Ureter (tissue), 1 donor: ENCODE results near the gene CDIP1. TPM values are rescaled to one million over a fixed set of nuclear protein-coding genes. Genes with fewer than 3 reads are reported as not detected.

ENCODE experiments used
- DNase-seq: peaks from one replicate; pipeline ENCODE4 v3.0.0-alpha.2; 2020; ENCODE audit warnings: low spot score
- total RNA-seq: library from RNA; stranded (reverse); gene quantifications from one replicate; pipeline ENCODE4 v1.2.4, GENCODE V29; 2023
- donor health status: DM: yes; HTN: yes; CAD: no.

The CDIP1 gene
- total RNA-seq, 1 donor from 2014 or later: 32.4 TPM

DNA sequence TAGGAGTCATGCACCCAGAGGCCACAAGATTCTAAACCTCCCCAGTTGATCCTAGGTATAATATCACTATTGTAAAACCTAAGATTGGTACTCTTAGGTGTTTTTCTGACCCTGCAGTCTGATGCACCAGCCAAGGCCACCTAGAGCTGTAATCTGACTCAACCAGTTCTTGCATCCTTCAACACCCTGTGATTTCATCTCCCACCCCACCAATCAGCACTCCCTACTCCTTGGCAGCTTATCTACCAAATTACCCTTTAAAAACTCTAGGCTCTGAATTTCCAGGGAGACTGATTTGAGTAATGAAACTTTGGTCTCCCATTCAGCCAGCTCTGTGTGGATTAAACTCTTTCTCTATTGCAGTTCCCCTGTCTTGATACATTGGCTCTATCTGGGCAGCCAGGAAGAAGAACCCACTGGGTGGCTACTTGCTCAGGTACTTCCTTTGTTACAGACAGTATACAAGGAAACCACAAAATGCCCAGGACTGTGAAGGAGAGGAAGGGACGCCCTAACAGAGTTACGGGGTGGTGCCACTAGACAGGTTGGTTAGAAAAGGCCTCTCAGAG, 1.2 kb upstream of the CDIP1 start:
- no peak for DNase-seq

DNA sequence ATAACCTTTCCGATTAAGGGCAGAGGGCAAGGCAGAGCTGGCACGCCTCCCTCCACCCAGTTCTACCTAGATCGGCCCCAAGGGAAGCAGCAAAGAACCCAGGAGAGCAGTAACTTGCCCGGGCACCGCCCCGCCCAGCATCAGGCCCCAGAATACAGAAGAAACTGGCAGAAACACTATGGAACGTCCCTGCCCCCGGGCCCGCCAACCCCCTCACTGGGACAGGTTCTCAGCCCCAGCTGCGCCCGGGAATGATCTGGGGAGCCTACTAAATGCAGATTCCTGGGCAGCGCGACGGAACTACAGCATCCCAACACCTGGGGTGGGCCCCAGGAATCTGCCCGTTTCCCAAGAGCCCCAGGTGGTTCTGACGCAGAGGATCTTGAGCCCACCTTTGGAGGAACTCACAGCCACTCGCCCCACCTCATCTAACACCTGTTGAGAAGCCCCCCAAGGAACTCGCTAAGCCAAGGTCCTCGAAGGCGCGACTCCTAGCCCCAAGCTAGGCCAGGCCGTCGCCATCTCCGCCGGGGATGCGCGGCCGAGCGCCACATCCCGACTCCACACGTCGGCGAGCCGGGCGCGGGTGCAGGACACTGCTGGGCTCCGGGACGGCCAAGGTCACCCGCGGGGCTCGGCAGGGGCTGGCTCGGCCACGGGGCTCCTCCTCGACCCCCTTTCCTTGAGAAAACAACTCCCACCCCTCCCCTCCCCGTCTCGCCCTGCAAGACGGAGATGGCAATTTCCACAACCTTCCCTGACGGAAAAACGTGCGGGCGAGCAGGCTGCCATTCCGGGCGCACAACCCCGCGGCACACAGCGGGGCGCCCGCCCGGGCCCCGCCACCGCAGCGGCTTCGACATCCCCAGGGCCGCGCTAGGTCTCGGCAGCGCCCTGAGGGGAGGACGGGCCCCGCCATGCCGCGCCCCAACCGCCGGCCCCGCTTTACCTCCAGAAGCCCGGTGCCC, 913 bp downstream of the CDIP1 start:
- DNase-seq: no peak

DNA sequence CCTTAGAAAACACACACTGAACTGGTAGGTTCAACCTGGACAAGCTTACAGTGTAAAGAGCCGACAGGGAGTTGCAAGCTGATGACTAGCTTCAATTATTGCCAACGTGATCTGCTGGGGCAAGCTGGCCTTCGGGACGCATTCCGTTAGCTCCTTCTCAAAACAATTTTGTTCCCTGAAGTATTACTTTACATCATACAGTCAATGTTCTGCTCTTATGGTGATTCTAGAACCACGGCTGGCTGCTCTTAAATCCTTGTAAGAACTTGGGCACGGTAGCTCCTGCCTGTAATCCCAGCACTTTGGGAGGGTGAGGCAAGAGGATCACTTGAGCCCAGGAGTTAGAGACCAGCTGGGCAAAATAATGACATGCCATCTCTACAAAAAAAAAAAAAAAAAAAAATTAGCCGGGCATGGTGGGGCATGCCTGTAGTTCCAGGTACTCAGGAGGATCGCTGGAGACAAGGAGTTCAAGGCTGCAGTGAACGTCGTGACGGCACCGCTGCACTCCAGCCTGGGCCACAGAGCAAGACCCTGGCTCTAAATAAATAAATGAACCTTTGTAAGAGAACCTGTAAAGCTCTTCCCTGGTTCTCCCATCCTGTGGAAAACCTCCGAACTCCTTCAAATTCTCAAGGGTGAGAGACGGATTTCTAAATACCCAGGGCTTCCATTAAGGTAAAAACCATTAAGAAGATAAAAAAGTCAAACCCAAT, 2.0 kb downstream of the CDIP1 start:
- DNase-seq: no peak

GRCh38 chr16:4535627-4536108, 2.9 kb downstream of the CDIP1 start:
- no peak for DNase-seq

- DNase-seq: no peak
These were observed 4.3 kb downstream of the CDIP1 start for GRCh38 chr16:4534151-4534790.

DNA sequence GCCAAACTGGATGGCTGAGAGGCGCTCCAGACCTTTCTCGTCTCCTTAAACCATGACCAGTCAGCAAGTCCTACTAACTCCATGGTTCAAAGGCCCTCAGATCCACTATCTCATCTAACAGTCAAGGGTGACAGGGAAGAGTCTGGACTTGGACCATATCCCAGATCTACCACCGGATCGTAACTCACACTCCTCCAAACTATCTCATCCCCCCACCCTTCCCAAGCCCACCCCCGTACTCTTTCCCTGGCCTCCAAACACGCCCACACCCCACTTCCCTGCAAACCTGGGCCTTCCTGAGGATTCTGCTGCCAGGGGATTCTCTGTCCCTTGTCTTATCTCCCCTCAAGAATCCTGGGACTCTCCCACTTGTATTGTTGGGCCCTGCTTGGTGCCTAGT, 5.1 kb downstream of the CDIP1 start:
- DNase-seq: no peak

DNA sequence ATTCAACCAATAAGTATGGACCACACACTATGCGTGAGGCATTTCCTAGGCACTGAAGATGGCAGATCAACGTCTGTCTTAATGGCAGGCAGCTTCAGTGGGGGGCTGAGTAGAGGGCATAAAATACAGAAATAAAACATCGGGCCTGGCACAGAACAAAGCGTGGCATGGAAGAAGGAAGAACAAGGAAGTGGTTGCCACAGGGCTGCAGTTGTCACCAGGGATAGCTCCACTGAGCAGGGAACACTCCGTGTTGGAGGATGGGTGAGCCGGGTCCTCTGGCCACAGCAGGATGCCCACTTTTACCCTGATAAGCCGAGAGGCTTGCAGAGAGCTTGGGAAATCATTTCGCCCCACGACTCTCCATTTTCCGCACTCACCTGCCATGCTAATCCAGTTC, 6.3 kb downstream of the CDIP1 start:
- no peak for DNase-seq

DNA sequence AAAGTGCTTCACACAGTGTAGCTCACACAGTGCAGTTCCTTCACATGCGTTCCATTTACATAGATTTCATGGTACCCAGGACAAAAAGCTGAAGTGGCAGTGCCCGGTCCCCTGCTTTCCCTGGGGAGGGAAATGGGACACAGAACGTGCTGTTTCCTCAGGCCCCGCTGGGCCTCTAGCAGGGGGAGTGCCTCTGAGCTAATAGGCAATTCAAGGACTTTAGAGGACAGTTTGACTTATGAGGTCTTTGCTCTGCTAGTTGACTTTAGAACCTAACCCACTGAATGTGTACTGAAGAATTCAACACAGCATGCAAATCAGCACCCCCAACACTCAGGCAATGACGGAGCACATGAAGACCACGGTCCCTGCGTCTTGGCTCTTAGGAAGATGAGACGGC, 6.8 kb downstream of the CDIP1 start:
- DNase-seq: no peak

GRCh38 chr16:4529085-4530060, 9.2 kb downstream of the CDIP1 start:
- DNase-seq: no peak

DNA sequence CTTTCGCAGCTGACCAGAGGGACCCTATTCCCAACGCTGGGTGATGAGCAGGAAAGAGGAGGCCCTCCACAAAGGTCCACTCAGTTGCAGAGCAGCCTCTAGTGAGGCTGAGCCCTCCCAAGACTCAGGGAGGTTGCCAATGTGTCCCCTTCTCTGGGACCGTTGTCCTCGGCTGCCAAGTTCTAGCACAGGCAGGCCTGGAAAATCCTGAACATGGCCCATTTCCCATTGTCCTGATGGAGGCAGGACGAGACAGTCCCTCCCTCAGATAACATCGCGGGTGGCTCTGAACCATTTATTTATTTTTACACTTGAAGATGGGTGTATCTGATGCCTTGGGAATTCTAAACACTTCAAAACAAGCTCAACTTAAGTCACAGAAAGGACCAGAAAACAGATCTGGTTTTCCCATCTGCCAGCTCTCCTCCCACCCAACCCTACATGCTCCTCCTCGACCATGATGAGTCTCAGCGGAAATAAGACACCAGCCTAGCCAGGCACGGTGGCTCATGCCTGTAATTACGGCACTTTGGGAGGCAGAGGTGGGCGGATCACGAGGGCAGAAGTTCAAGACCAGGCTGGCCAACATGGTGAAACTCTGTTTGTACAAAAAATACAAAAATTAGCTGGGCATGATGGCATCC, 12.8 kb downstream of the CDIP1 start:
- no peak for DNase-seq

- DNase-seq: no peak
These were observed 13.5 kb downstream of the CDIP1 start for GRCh38 chr16:4525069-4525468.

DNA sequence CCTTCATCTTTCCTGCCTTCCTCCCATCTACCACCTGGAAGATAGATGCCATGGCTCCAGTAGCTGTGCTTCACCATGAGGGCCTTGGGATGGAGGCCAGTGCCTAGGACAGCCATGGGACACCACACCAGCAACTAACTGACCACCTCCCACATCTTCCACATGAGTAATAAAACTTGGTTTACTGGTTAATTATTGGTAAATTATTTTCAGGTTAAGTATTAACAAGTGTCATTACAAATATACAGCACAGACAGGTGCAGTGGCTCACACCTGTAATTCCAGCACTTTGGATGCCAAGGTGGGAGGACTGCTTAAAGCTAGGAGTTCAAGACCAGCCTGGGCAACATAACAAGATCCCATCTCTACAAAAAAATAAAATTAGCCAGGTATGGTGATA, 14.0 kb downstream of the CDIP1 start:
- no peak for DNase-seq

DNA sequence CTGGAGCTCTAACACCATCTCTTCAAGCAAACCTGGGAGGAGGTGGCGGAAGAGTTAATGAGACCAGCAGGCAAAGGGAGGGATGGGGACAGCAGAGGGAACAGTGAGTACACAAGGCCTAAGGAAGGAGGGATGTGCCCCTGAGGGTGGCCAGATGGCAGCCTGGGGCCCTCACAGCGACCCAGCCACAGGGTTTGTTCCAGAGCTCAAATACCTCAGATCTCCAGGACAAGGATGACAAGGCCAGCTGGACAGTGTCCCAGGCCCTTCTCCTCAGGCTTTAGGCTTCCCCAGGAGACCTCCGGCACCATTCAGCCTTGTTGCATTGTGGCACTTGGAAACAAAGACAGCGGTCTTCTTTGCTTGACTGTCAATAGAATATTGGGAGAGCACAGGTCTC, 14.9 kb downstream of the CDIP1 start:
- no peak for DNase-seq

- DNase-seq: no peak
These were observed 16.5 kb downstream of the CDIP1 start for GRCh38 chr16:4522051-4522581.

GRCh38 chr16:4520913-4521312, 17.7 kb downstream of the CDIP1 start:
- no peak for DNase-seq

- no peak for DNase-seq
These were observed 19.1 kb downstream of the CDIP1 start for GRCh38 chr16:4519274-4520058.

GRCh38 chr16:4517812-4518680, 20.5 kb downstream of the CDIP1 start:
- DNase-seq: no peak

DNA sequence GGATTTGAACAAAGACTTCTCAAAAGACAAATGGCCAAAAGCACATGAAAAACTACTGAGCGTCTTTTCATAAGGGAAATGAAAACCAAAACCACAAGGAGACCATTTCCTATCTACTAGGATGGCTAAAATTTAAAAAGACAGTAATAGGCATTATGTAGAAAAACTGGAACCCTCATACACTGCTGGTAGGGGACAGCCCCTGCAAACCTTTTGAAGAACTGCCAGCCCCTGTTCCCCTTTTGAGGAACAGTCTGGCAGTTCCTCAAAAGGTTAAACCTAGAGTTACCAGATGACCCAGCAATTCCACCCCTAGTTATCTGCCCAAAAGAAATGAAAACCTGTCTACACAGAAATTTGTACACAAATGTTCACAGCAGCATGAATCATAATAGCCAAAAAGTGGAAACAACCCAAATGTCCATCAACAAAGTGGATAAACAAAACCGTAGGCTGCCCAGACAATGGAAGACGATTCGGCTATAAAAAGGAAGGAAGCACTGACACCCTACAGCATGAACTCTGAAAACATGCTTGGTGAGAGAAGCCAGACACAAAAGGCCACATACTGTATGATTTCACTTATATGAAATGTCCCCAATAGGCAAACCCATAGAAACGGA, 22.9 kb downstream of the CDIP1 start:
- no peak for DNase-seq
